IgD-negative memory B cell (primary cell): ENCODE data around the gene CIITA. TPM values are rescaled to one million over a fixed set of nuclear protein-coding genes. Genes with fewer than 3 reads are reported as not detected.

Experiments
- polyA plus RNA-seq: library from polyadenylated mRNA; unstranded; fragments of 300-500 nt; fragmentation: Illumina TruSeq; gene quantifications from one replicate; pipeline ENCODE4 v1.2.3, GENCODE V29; 2021

CIITA gene
- polyA plus RNA-seq, 1 donor from 2014 or later: 173 TPM

Other genes starting within 250 kb of the CIITA start
- not detected for gene TEKT5, start 182.3 kb upstream of the CIITA start, polyA plus RNA-seq
- gene NUBP1, start 133.4 kb upstream of the CIITA start, polyA plus RNA-seq: 46.8 TPM
- 0.23 TPM for gene TVP23A, start 58.4 kb upstream of the CIITA start, polyA plus RNA-seq
- gene DEXI, start 65.3 kb downstream of the CIITA start, polyA plus RNA-seq: 11.4 TPM
- gene CLEC16A, start 67.4 kb downstream of the CIITA start, polyA plus RNA-seq: 21.1 TPM